ENCODE results near the gene TTLL8. TPM values are rescaled to one million over a fixed set of nuclear protein-coding genes. Genes with fewer than 3 reads are reported as not detected.

Gene TTLL8
- polyA plus RNA-seq, 1 donor from 2014 or later, result not detected

DNA sequence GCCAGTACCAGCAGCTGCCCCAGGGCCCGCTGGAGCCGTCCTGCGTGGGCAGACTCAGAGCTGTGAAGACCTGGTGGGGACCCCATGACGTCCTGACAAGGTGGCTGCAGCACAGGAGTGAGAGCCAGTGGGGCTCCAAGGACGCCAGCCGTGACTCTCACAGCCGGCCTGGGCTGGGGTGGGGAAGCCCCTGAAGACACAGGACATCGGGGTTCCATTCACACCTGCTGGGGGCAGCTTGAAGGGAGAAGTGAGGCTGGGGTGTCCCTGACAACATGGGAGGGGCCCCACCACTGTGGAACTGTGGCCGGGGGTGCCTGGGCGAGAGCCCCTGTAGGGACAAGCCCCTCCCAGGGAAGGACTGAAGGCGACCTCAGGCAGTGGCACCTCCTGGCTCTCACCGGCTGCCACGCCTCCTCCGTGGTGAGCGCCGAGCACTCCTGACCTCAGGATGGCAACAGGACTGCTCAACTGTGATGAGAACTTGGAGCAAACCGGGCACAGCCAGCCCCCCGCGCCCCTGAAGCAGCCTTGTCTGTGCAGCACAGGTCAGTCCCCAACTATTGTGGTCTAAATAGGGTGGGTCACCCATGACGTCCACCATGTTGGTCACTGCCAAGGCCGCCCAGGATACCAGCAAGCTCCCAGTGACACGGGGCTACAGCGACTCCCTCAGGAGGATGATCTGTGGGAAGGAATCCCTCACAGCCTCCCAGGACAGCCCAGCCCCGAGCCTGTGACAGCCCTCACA is 22.8 kb downstream of the TTLL8 start:
- Histone ChIP-seq H3F3A (ENCODE audit: insufficient read depth, low read length, poor library complexity, severe bottlenecking) (no peaks in the 10 kb centered on the region), H3K27me3 (ENCODE audit: insufficient read depth, low read depth, low read length) (no peaks in the 10 kb centered on the region), H3K9me2 (ENCODE audit: insufficient read depth, low read length) (no peaks in the 10 kb centered on the region), H3K79me2 (replicated peaks; ENCODE audit: insufficient read depth, low read length) (no peaks in the 10 kb centered on the region), H2AFZ (ENCODE audit: low read depth, low read length) (no peak overlapping the region), H3K9ac (ENCODE audit: low read length) (no peak overlapping the region), H3K27ac (ENCODE audit: low read length) (no peak overlapping the region), H3K36me3 (ENCODE audit: insufficient read depth, low read length) (no peaks in the 10 kb centered on the region), H3K4me2 (ENCODE audit: low read length) (no peak overlapping the region), H4K20me1 (ENCODE audit: insufficient read depth) (no peaks in the 10 kb centered on the region), H3K9me3 (ENCODE audit: low read length) (no peaks in the 10 kb centered on the region), H3K4me3 (ENCODE audit: low read length) (no peak overlapping the region)
- TF ChIP-seq EZH2 (IDR thresholded peaks at IDR 0.05; ENCODE audit: borderline replicate concordance, insufficient read depth, low read length, poor library complexity, severe bottlenecking), result no peak
- TF ChIP-seq, protein P1, sequence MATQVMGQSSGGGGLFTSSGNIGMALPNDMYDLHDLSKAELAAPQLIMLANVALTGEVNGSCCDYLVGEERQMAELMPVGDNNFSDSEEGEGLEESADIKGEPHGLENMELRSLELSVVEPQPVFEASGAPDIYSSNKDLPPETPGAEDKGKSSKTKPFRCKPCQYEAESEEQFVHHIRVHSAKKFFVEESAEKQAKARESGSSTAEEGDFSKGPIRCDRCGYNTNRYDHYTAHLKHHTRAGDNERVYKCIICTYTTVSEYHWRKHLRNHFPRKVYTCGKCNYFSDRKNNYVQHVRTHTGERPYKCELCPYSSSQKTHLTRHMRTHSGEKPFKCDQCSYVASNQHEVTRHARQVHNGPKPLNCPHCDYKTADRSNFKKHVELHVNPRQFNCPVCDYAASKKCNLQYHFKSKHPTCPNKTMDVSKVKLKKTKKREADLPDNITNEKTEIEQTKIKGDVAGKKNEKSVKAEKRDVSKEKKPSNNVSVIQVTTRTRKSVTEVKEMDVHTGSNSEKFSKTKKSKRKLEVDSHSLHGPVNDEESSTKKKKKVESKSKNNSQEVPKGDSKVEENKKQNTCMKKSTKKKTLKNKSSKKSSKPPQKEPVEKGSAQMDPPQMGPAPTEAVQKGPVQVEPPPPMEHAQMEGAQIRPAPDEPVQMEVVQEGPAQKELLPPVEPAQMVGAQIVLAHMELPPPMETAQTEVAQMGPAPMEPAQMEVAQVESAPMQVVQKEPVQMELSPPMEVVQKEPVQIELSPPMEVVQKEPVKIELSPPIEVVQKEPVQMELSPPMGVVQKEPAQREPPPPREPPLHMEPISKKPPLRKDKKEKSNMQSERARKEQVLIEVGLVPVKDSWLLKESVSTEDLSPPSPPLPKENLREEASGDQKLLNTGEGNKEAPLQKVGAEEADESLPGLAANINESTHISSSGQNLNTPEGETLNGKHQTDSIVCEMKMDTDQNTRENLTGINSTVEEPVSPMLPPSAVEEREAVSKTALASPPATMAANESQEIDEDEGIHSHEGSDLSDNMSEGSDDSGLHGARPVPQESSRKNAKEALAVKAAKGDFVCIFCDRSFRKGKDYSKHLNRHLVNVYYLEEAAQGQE (IDR thresholded peaks at IDR 0.05; ENCODE audit: borderline replicate concordance), result no peak
- TF ChIP-seq MXI1 (conservative IDR thresholded peaks at IDR 0.05; ENCODE audit: poor library complexity, severe bottlenecking), result no peak
- TF ChIP-seq CTCF (IDR thresholded peaks at IDR 0.05; ENCODE audit: poor library complexity, severe bottlenecking), result no peak
- TF ChIP-seq SMC3 (conservative IDR thresholded peaks at IDR 0.05; ENCODE audit: poor library complexity), result no peak
- TF ChIP-seq TAF1 (IDR thresholded peaks at IDR 0.05; ENCODE audit: low read depth), result no peak
- no peak for TF ChIP-seq RAD21 (conservative IDR thresholded peaks at IDR 0.05)
- TF ChIP-seq POLR2AphosphoS5 (IDR thresholded peaks at IDR 0.05), result no peak
- no peak for TF ChIP-seq EP300 (conservative IDR thresholded peaks at IDR 0.05; ENCODE audit: poor library complexity, severe bottlenecking)

- H3K27ac ChIP-seq (ENCODE audit: low read length), result no peak overlapping the region
- H3K9ac ChIP-seq (ENCODE audit: low read length), result no peak overlapping the region
- H3K79me2 ChIP-seq (replicated peaks; ENCODE audit: insufficient read depth, low read length), result no peaks in the 10 kb centered on the region
- no peak for TF ChIP-seq POLR2AphosphoS5 (IDR thresholded peaks at IDR 0.05)
- TF ChIP-seq, protein P1 (IDR thresholded peaks at IDR 0.05; ENCODE audit: borderline replicate concordance), result no peak
- no peak for TF ChIP-seq CTCF (IDR thresholded peaks at IDR 0.05; ENCODE audit: poor library complexity, severe bottlenecking)
- no peak for TF ChIP-seq EZH2 (IDR thresholded peaks at IDR 0.05; ENCODE audit: borderline replicate concordance, insufficient read depth, low read length, poor library complexity, severe bottlenecking)
- no peak for TF ChIP-seq RAD21 (conservative IDR thresholded peaks at IDR 0.05)
- TF ChIP-seq TAF1 (IDR thresholded peaks at IDR 0.05; ENCODE audit: low read depth), result no peak
- no peak for TF ChIP-seq MXI1 (conservative IDR thresholded peaks at IDR 0.05; ENCODE audit: poor library complexity, severe bottlenecking)
- no peak for TF ChIP-seq SMC3 (conservative IDR thresholded peaks at IDR 0.05; ENCODE audit: poor library complexity)
- no peak for TF ChIP-seq EP300 (conservative IDR thresholded peaks at IDR 0.05; ENCODE audit: poor library complexity, severe bottlenecking)
- H4K20me1 ChIP-seq (ENCODE audit: insufficient read depth), result no peaks in the 10 kb centered on the region
- H3K9me2 ChIP-seq (ENCODE audit: insufficient read depth, low read length), result no peaks in the 10 kb centered on the region
- no peak overlapping the region for H3K4me3 ChIP-seq (ENCODE audit: low read length)
- H3K27me3 ChIP-seq (ENCODE audit: insufficient read depth, low read depth, low read length), result peaks cover 7% of the 10 kb centered on the region
- no peak overlapping the region for H2AFZ ChIP-seq (ENCODE audit: low read depth, low read length)
- H3F3A ChIP-seq (ENCODE audit: insufficient read depth, low read length, poor library complexity, severe bottlenecking), result no peaks in the 10 kb centered on the region
- no peaks in the 10 kb centered on the region for H3K9me3 ChIP-seq (ENCODE audit: low read length)
- H3K36me3 ChIP-seq (ENCODE audit: insufficient read depth, low read length), result no peaks in the 10 kb centered on the region
- no peak overlapping the region for H3K4me2 ChIP-seq (ENCODE audit: low read length)
Measured at GRCh38 chr22:50034126-50035081, 23.7 kb downstream of the TTLL8 start.
